ENCODE results near the gene TNFSF11. TPM values are rescaled to one million over a fixed set of nuclear protein-coding genes. Genes with fewer than 3 reads are reported as not detected.

The TNFSF11 gene
- 1 to 10 TPM in 1 of 10 donors, under 1 TPM in 4, not detected in 5; 0.10 to 2.7 (median 0.23) TPM for polyA plus RNA-seq (ENCODE audit: insufficient read length in 10 of 10)
- long read RNA-seq, donor 1 = 0 reads
- long read RNA-seq, donor 2 = 0 reads
- long read RNA-seq, donor 3 = 0 reads
- long read RNA-seq, donor 4 = 0 reads
- long read RNA-seq, donor 5, partial matches to known transcripts = 0 of 1 reads
- long read RNA-seq, donor 5, other reads (novel, unspliced or antisense) = 0 of 1 reads
- long read RNA-seq, donor 6 = 0 reads
- long read RNA-seq, donor 7 = 0 reads
- long read RNA-seq, donor 8 = 0 reads
- long read RNA-seq, donor 9 = 0 reads

GRCh38 chr13:42574011-42574410 lies at the start of gene TNFSF11:
Gene TNFSF11, plus strand, starts transcription at chr13:42574152. Its CDS starts 152 bp downstream, at chr13:42574304.
- peak in 1 of 3 donors; percentile 33 for DNase-seq

- DNase-seq = no peak
These were observed 49.4 kb upstream of the TNFSF11 start for GRCh38 chr13:42524487-42525034.

- DNase-seq = peak in 1 of 3 donors; percentile 10
These were observed 48.9 kb upstream of the TNFSF11 start for GRCh38 chr13:42525035-42525504.

DNA sequence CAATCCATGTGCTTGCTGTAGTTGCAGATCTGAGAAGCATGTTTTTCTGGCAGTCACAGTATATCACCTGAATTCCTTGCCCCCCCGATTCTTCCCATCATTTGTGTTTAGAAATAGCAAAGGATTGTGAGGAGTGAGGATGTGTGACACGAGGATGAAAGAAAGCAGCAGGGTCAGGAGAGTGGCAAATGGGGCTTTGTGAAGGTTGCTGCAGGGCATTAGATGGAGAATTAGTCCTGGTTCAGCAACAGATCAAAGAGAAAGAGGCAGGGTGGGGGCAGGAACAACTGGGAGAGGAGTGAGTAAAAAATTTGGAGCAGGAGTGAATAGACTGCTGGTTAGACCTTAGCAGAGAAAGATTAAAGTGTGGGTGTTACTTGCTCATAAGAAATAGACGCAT lies 47.7 kb upstream of the TNFSF11 start:
- no peak for DNase-seq

GRCh38 chr13:42526804-42527203 lies 47.1 kb upstream of the TNFSF11 start:
- DNase-seq = no peak

DNA sequence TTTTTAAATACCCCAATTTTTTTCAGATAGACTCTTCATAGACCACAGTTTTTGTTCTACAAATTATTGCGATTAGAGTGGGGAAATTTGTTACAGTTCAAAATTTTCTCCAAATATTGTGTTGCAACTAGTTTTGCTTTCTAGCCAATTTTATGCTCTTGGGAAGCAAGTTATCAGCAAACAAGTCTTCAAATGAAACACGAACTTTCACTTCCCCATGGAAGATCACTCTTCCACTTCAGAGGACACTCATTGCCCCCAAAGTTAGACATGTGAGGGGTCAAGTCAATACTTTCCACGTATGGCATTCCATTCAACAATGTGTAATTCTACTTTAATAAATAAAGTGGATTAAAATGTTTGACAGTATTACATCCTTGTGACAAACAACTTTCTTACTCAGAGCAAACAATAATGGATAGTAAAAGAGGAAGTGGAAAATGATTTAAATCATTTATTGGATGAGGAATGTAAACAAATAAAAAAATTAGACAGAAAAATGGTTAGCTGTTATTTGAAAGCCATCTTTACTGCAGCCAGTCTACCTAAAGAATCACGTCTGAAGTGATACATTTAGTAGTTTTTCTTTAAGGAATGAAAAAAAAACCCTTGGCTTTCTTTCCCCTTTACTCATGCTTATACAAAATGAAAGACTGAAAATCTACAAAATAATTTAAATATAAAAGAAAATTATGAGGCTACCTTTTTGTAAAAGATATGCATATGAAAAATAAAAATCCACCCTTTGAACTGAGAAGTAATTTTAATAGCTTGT lies 41.2 kb upstream of the TNFSF11 start:
- DNase-seq = peak in 2 of 3 donors; percentile 19 to 40

GRCh38 chr13:42533336-42533591 lies 40.7 kb upstream of the TNFSF11 start:
- no peak for DNase-seq

GRCh38 chr13:42534785-42535184 lies 39.2 kb upstream of the TNFSF11 start:
- DNase-seq = no peak

DNA sequence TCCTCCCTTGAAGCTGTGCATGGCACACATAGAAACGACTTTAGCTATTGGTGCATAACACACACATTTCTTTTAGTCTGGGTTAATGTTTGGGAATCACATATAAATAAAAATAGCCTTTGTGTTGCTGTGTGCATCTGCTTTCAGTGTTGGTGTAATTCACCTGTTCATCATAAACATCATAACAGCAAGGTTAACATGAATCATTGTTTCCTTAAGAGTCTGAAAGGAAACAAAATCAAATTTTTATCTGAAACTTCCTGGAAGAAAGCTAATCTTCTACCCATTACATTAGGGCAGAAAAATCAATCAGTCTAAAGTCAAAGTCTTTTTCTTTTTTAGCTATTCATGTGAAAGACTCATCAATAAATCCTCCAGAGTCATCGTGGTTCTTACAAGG lies 35.0 kb upstream of the TNFSF11 start:
- no peak for DNase-seq

DNA sequence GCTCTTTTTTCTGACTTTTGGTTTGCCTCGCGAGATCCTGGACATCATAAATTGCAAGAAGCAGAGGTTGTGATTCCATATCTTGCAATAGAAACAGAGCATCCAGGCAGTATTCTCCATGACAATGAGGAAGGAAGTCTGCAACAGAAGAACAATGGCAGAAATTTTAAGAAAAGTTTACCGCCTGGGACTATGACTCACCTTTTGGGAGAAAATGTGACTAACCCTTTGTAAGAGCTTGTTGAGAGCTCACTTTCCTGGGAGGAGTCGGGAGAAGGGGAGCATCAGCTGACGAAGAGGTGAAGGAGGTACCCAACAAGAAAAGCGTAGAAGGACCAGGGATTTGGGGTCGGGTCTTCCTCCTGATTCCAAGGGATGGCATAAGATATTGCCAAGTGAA lies 34.3 kb upstream of the TNFSF11 start:
- DNase-seq = no peak

- no peak for DNase-seq
These were observed 30.6 kb upstream of the TNFSF11 start for GRCh38 chr13:42543215-42543797.

DNA sequence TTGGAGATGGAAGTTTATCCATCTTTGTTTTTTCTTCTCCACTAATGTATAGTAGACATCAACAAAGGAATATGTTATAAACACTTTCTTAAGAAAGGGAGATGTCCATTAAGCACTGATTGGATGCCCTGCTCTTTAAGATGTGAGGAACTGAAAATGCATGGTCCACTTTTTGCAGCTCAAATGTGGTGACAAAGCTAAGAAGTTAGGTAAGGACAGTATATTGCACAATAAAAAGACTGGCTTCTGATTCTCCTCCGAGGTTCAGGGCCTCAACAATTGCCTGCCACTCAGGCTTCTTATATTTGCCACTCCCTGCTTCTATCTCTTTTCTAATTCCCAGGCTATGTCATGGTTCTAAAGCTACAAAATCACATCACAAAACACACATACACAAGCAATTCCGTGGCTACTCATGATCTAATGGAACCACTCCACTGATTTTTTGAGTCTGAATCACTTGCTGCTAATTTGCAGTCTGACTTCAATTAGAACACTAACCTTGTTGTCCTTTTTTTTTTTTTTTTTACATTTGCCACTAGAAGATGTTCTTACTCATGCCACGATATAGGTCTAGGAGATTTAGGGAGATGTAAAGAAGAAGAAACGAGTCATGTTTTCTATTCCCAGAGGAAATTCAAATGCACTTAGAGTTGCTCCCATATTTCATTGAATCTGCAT lies 29.6 kb upstream of the TNFSF11 start:
- DNase-seq = no peak

- no peak for DNase-seq
These were observed 28.1 kb upstream of the TNFSF11 start for GRCh38 chr13:42545842-42546241.

DNA sequence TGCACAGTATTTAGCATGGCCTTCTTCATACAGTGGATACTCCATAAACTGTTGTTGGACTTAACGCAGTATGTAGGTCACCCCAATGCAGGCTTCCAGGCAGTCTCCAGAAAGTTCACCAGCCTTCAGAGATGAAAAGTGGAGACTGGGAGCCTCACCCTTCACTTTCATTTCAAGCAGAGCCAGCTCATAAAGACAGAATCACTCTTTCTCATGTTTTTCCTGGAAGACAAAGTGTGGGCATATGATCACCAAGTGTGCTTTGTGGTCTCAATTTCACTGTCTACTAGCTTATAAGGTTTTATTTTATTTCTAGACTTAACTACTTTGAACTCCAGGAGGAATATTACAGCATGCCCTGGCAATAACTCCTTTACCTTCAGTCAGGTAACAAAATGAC lies 26.3 kb upstream of the TNFSF11 start:
- DNase-seq = no peak

DNA sequence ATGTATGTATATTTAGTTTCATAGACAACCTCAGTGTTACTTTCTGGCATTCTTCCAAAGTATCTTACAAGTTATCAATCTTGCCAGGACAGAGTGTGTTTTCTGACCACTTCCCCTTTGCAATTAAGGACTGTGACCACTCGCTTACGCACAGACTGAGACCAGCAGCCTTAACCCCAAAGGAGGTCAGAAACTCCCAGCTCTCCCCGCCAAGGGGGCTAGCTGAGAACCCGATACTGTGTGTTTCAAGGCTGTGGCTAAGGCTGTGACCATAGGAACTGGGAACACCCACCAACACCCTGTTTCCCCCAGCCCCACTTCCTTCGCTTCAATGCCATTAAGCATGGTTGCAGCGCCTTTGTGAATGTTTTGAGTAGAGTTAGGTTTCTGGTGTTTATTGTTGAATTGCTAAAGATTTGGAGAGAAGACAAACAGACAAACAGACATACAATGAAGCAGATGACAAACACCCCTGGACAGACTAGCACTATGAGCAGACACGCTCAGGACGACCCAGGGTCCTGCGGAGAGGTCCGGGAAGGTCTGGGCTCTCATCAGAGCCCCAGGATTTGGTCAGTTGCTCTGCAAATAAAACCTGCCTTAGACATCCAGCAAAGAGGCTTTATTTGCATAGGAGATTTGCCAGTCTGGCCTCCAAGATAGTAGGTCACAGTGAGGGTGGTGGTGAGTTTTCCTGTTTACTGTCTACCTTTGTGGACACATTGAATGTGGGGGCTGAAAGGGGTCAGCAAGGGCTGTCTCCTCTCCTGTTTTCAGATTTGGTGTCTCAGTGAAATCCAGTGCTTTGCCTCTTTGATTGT lies 25.0 kb upstream of the TNFSF11 start:
- DNase-seq = peak in 1 of 3 donors; percentile 15

GRCh38 chr13:42549552-42549936 lies 24.4 kb upstream of the TNFSF11 start:
- DNase-seq = no peak

DNA sequence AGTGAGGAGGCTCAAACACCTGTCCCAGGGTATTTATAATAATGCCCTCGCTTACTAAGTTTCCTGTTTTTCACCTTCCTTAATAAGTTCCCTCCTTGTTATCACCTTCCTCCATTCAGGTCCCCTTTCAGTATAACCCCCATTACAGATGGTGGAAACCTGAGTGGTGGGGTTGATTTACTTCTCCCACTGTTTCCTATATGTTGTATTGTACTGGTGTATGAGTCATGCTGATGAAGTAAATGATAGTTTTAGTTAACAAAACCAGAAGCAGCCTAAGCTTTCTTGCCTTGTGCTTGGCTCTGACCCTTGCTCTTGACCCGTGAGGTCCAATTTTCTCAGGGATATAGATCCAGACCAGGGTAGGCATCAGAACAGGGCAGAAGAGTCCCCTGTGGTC lies 22.3 kb upstream of the TNFSF11 start:
- DNase-seq = no peak

DNA sequence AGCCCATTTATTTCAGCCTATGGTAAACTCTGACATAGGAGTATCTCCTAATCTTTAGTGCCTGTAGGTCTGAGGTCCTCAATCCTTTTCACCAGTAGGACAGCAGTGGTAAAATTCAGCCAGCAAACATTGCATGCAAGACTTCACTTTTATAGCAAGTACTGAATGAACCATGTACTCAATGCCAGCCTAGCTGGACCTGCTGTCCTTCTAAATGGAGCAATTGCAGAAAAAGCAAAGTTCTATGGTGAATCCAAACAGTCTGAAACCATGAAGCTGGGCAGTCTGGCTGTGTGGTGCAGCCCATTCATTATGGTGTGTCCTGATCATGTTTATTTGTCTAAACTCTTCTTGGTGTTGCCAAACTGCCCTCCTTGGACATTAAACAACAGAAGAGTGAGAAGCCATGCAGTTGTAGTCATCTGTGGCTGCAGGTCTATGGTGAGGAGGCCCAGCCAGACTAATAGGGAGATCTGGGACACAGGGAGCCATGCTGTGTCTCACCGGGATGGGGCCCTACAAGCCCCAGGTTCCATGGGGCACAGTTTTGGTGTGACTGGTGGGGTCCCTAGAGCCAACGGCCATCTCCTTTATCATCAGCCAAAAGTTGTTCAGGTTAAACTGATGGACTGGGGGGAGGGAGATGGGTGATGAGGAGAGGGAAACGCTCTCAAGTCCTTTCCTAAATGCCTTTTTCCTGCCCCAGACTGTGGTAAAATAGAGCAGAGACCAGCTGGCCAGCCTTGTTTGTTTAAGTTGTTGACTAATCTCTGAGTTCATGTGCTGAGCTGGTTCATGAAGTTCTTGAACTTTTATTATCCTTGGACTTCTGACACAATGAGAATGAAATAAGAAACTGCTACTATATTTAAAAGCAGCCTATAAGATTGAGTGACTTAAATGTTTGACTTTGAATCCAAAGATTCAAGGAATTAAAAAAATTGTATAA lies 20.6 kb upstream of the TNFSF11 start:
- DNase-seq = no peak

GRCh38 chr13:42559057-42559456 lies 14.9 kb upstream of the TNFSF11 start:
- no peak for DNase-seq
